SK-N-DZ (cell line): ENCODE measurements around the gene UVSSA.
"Not testable (repeated sequence)": the region's sequence is repeated elsewhere in the genome, so short reads cannot be mapped to it uniquely, and the experiment has no call there.

Experiments
- DNase-seq: peaks from one replicate; pipeline ENCODE4 v3.0.0-alpha.2; 2015; ENCODE audit warnings: low spot score

Gene UVSSA

DNA sequence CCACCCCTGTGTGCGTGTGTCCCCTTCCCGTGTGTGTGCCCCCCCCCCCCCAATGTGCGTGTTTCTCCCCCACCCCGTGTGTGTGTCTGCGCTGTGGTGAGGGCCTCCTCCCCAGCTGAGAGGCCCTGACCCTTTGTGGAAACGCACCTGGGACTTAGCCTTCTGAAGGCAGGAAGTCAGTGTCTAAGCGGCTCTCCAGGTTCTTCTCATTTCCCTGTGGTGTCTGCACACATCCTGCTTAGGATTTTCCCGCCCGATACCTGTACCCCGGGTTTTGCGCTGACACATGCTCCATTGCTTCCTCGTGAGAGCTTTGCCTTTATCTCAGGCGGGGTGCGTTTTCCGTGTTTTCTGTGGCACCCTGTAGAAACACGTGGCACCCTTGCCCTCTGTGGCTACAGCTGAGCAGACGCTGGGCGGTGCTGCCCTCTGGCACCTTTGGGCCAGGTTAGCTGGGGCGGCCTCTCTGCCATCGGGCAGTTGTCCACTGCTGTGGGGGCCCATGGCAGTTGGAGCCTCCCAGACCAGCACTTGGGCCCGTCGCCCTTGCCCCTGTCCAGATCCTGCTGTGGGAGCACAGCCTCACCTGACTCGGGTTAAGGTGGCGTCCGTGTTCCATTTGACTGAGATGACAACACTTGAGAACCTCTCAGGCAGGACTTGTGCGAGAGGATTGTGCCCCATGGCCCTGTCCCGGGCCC, 31.0 kb upstream of the UVSSA start:
- DNase-seq, result no peak

DNA sequence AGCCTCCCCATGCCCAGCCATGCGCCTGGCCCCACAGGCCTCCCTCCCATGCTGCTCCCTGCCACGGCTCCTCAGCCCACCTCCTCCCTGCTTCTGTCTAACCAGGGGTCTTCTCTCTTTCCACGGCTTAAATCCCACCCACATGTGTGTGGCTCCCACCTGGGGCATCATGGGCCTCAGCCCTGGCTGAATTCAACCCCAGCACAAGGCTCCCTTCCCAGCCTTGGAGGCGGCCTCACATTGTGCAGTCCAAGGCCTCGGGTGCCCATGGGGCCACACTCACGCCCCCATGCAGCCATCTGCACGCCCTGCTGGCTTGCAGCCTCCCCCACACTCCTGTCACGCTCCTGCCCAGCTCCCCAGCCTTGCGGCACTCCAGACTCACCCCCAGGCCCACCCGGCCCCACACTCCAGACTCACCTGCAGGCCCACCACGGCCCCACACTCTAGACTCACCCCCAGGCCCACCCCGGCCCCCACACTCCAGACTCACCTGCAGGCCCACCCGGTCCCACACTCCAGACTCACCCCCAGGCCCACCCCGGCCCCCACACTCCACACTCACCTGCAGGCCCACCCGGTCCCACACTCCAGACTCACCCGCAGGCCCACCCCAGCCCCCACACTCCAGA, 30.4 kb upstream of the UVSSA start:
- no peak for DNase-seq

- no peak for DNase-seq
Measured at GRCh38 chr4:1317177-1318045, 29.6 kb upstream of the UVSSA start.

- DNase-seq, result no peak
Measured at GRCh38 chr4:1318046-1318375, 29.0 kb upstream of the UVSSA start.

GRCh38 chr4:1318488-1319213, 28.4 kb upstream of the UVSSA start:
- no peak for DNase-seq

DNA sequence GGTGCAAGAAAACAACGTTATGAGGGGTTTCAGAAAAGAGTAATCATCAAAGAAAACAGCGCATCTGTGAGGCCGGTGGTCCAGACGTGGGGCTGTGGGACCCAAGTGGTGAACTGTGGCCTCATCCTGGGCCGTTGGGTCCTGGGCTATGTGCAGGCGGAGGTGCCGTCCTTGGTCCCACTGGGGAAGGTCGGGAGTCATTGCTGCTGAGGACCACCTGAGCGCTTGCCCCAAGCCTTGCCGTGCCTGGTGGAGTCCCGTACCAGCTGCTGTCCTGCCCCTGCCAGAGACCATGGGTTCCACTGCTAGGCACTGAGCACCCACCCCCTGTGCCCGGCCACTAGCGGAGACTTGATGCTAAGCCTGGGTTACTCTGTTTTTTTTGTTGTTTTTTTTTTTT, 25.5 kb upstream of the UVSSA start:
- no peak for DNase-seq

DNA sequence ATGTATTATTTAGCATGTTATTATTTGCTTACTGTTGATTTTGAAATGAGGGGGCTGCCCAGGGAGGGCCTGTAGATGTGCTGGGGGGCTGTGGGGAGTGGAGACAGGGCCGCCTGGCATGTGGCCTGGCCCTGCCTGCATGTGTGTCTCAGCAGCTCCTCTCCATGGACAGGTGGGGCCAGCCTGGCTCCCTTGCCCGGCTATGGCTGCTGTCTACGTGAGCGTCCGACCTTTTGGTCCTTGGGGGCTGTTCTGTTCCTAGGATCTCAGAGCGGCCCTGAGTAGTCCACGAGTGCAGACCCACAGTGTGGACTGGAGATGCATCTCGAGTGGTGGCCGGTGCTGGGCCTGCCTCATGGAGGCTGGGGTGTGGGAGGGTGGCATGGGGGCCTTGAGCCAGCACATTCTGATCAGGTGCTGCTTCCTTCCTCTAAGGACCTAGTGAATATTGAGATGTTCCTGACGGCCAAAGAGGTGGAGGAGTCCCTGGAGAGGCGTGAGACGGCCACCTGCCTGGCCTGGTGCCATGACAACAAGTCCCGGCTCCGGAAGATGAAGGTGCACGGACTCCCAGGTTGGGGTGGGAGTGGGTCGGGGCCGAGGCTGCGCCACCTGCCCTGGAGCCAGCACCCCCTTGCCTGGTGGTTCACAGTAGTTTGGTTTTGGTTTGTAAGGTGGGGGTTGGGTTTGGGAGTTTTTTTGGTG, 24.9 kb upstream of the UVSSA start:
- DNase-seq, result no peak

DNA sequence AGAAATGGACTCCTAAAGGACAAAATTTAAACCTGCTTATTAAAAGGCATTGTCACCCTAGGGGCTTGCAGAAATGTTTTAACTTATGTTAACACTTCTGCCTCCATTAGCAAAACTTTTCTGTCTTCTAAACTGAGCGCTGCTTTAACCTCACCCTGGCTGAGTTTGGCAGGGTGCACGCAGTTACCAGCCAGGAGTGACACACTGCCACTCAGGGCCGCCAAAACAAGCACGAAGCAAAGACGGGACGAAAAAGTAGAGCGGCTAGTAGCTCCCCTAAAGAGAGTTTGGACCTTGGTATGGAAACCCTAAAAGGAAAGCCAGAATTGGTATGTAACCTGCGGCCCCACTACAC, 23.8 kb upstream of the UVSSA start:
- no peak for DNase-seq

DNA sequence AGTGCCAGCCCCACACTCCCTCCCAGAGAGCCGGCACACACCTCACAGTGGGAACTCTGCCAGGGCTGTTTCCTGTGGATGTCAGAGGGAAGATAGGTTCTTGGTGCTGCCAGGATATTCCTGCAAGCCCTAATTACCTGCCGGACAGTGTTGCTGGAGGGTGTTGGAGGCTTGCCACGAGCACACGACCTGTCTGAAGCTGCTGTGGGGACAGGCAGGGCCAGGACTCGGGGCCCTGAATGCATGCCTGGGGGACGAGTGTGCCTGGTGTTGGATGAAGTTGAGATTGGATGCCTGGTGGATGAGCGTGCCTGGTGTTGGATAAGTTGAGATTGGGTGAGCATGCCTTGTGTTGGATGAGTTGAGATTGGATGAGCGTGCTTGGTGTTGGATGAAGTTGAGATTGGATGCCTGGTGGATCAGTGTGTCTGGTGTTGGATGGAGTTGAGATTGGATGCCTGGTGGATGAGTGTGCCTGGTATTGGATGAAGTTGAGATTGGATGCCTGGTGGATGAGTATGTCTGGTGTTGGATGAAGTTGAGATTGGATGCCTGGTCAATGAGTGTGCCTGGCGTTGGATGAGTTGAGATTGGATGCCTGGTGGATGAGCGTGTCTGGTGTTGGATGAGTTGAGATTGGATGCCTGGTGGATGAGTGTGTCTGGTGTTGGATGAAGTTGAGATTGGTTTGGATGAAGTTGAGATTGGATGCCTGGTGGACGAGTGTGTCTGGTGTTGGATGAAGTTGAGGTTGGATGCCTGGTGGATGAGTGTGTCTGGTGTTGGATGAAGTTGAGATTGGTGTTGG, 23.2 kb upstream of the UVSSA start:
- DNase-seq, result no peak

DNA sequence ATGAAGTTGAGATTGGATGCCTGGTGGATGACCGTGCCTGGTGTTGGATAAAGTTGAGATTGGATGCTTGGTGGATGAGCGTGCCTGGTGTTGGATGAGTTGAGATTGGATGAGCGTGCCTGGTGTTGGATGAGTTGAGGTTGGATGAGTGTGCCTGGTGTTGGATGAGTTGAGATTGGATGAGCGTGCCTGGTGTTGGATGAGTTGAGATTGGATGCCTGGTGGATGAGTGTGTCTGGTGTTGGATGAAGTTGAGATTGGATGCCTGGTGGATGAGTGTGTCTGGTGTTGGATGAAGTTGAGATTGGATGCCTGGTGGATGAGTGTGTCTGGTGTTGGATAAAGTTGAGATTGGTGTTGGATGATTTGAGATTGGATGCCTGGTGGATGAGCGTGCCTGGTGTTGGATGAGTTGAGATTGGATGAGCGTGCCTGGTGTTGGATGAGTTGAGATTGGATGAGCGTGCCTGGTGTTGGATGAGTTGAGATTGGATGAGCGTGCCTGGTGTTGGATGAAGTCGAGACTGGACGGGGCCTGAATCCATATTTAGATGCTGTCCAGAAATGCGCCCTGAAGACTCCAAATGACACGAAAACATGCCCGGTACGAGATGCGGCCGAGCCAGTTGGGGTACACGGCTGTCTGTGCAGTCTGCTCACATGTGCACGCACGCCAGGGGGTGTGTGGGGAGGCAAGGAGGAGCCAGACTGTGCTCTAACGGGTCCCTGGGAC, 22.4 kb upstream of the UVSSA start:
- DNase-seq, result not testable (repeated sequence)

DNA sequence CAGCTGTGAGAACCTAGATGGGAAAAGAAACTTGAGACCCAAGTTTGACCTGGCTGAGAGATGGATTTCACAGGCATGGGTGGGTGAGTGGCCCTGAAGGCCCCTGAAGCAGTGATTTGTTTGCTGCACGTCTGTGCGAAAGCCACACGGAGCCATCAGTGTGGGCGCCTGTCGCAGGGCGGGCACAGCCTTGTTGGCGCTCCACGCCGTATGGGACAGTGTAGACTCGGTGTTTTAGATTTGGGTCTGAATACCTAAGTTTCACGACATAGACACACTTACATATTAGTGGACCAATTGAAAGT, 21.9 kb upstream of the UVSSA start:
- no peak for DNase-seq

GRCh38 chr4:1325681-1326635, 21.1 kb upstream of the UVSSA start:
- DNase-seq, result no peak

- no peak for DNase-seq
Measured at GRCh38 chr4:1326751-1327525, 20.1 kb upstream of the UVSSA start.

GRCh38 chr4:1327526-1328266, 19.3 kb upstream of the UVSSA start:
- DNase-seq, result no peak

- DNase-seq, result no peak
Measured at GRCh38 chr4:1328267-1329155, 18.5 kb upstream of the UVSSA start.
